Loucy (cell line): ENCODE data around the gene KRT4.

Experiments
- EZH2phosphoT487 ChIP-seq: fragments of 200-600 bp; IDR thresholded peaks from 2 replicates; pipeline ENCODE4 v1.6.1; 2018; ENCODE audit warnings: antibody characterized with exemption, mild to moderate bottlenecking, moderate library complexity, borderline replicate concordance
- TF ChIP-seq, protein P1 (sequence below): fragments of 200-600 bp; sonication (generic); conservative IDR thresholded peaks from 2 replicates; pipeline ENCODE4 v1.5.1; 2014; ENCODE audit warnings: mild to moderate bottlenecking, antibody characterized with exemption, low read length

DNA sequence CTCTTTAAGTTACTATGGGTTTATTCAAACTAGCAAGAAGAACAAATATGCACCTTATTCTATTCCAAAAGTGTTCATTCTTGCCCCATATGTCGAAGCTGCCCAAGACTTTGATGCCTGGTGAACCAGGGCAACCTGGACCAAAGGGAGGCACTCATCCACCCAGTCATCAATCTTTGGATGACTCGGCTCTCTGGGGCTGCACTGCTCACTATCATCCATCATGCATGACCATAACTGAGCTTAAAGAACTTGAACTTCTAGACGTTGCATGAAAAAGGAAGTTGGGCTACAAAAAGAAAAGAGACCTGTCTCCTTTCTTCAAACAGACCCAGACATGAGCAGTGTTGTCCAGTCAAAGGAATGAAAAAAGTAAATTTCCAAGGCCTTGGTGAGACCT lies 1.2 kb downstream of the KRT4 start:
- TF ChIP-seq, protein P1, sequence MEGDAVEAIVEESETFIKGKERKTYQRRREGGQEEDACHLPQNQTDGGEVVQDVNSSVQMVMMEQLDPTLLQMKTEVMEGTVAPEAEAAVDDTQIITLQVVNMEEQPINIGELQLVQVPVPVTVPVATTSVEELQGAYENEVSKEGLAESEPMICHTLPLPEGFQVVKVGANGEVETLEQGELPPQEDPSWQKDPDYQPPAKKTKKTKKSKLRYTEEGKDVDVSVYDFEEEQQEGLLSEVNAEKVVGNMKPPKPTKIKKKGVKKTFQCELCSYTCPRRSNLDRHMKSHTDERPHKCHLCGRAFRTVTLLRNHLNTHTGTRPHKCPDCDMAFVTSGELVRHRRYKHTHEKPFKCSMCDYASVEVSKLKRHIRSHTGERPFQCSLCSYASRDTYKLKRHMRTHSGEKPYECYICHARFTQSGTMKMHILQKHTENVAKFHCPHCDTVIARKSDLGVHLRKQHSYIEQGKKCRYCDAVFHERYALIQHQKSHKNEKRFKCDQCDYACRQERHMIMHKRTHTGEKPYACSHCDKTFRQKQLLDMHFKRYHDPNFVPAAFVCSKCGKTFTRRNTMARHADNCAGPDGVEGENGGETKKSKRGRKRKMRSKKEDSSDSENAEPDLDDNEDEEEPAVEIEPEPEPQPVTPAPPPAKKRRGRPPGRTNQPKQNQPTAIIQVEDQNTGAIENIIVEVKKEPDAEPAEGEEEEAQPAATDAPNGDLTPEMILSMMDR, result no peak
- TF ChIP-seq EZH2phosphoT487, result no peak
